Lower leg skin (tissue), 3 donors: ENCODE measurements around the gene CACNG3.

Experiments
- CTCF ChIP-seq, 3 donors: fragments of 450-650 bp; IDR thresholded peaks; one replicate each; pipeline ENCODE4 v1.5.1; 2016; ENCODE audit warnings: antibody characterized with exemption in 3 of 3, mild to moderate bottlenecking in 3 of 3, moderate library complexity in 2 of 3
- POLR2A ChIP-seq, 2 donors: fragments of 450-650 bp; IDR thresholded peaks; one replicate each; pipeline ENCODE4 v1.6.1; 2016 to 2017; ENCODE audit warnings: antibody characterized with exemption in 2 of 2, mild to moderate bottlenecking in 1 of 2, moderate library complexity in 1 of 2

GRCh38 chr16:24382762-24383407, 126.8 kb downstream of the CACNG3 start:
- TF ChIP-seq CTCF (IDR thresholded peaks at IDR 0.05) (no peak), POLR2A (IDR thresholded peaks at IDR 0.05) (no peak)
